ENCODE results near the gene CNKSR1.

Gene CNKSR1

DNA sequence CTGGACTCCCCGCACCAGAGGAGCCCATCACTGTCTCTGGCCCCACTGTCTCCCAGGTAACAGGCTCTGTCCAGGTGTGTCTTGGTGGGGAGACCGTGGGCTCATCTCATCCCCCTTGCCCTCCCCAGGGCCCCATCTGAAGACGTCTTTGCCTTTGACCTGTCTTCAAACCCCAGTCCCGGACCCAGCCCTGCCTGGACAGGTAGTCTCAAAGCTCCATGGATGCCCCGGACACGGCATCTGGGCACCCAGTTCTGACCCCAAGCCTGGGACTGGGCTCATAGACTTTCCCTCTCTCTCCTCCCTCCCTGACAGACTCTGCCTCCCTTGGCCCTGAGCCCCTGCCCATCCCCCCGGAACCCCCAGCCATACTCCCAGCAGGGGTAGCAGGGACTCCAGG lies 6.8 kb downstream of the CNKSR1 start:
- DNase-seq (ENCODE audit: insufficient read length, low spot score): no peak
- no peak for FAIRE-seq

DNA sequence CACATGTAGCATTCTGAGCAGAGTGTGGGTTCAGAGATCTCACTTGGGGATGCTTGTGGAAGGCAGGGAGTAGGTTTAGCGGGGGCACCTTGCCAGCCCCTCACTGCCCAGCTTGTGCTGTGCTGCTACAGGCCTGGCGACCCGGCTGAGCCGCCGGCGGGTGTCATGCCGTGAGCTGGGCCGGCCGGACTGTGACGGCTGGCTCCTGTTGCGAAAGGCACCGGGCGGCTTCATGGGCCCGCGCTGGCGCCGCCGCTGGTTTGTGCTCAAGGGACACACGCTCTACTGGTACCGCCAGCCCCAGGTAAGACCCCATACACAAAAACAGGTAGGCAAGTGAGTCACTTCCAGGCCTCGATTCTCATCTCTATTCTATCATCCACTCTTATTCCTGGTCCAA lies 7.6 kb downstream of the CNKSR1 start:
- DNase-seq (ENCODE audit: insufficient read length, low spot score): no peak
- FAIRE-seq: no peak

DNA sequence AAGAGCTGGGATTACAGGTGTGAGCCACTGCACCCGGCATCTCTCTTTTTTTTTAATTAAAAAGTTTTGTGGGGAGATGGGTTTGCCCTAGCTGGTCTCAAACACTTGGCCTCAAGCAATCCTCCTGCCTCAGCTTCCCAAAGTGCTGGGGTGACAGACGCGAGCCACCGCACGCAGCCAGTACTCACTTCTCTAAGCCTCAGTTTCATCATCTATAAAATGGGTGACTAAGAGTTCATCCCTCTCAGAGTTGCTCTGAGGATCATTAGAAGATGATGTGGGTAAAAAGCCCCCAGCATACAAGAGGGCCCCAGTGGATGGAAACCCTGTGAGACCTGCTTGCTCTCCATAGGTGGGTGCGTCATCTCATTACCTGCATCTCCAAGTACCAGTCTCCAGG lies 10.6 kb downstream of the CNKSR1 start:
- no peak for DNase-seq (ENCODE audit: insufficient read length, low spot score)
- FAIRE-seq: no peak

DNA sequence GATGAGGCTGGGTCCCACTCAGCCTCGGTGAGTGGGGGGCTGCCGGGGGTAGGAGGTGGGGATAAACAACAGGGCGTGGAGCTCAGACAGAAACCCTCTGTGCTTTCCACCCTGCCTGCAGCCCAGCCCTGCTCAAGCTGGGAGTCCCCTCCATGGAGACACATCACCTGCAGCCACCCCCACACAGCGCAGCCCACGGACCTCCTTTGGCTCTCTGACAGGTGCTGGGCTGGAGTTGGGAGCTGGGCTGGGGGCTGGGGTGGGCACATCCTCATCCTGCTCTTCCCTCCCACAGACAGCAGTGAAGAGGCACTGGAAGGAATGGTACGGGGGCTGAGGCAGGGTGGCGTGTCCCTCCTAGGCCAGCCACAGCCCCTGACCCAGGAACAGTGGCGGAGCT lies 11.2 kb downstream of the CNKSR1 start:
- no peak for DNase-seq (ENCODE audit: insufficient read length, low spot score)
- no peak for FAIRE-seq

DNA sequence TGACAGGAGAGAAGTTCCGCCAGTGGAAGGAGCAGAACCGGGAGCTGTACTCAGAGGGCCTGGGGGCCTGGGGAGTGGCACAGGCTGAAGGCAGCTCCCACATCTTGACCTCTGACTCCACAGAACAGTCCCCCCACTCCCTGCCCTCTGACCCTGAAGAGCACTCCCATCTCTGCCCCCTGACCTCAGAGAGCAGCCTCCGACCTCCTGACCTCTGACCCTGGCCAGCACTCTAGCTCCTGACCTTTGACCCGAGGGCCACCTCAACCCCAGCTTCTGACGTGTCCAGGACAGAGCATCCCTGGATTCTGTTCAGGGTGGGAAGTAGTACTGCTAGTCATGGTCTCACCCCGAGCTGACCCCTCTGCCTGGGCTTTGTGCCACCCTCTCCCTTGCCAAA lies 12.0 kb downstream of the CNKSR1 start:
- DNase-seq (ENCODE audit: insufficient read length, low spot score) (no peak), FAIRE-seq (no peak)

DNA sequence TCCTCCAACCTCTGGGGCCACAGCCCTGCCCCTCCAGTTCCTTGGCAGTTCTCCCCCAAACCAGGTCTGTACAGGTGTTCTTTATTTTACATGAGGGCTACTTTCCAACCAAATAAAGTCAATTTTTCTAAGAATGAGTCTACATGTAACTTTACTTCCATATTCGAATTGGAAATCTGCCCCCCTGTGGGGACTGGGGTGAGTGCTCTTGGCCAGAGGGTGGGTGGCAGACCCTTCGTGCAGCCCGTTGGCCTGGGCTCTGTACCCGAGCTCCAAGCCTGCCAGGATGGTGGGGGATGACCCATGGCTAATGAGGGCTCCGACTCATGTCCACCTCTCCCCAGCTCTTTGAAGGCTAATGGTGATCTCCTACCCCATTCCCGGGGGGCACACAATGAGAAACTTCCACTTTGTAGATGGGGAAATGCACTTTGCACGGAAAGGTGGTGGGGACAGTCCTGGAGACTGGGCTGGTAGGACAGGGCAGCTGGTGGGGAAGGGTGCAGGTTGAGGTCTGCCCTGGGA lies 12.5 kb downstream of the CNKSR1 start:
- FAIRE-seq: no peak
- no peak for DNase-seq (ENCODE audit: insufficient read length, low spot score)

DNA sequence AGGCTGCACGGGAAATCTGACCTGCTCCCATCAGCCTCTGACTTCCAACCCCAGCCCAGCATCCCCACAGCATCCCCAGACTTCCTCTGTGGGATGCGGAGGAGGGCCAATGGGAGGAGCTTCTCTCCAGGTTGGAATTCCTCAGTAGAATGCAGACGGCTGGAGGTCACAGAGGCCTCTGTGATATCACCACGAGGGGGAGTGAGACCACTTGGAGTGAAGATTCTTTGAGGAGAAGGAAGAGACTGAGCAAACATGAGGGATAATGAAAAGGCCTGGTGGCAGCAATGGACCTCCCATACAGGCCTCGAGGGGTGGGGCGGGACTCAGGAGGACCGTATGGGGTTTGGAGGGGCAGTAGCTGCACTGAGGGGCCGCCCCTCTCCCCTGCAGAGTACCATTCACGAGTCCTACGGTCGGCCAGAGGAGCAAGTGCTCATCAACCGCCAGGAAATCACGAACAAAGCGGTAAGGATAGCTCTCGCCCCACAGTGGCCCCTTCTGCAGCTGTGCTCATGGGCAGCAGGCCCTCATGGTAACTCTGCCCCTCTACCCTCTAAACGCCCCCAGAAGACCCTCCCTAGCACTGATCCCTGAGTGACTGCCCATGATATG lies 13.2 kb downstream of the CNKSR1 start, which contains the start of gene CATSPER4:
Gene CATSPER4 (plus strand): TSS at position 230 of the 615 bp plus-strand sequence. CDS start 26 bp downstream, at position 256.
- FAIRE-seq (no peak), DNase-seq (ENCODE audit: insufficient read length, low spot score) (no peak)

DNA sequence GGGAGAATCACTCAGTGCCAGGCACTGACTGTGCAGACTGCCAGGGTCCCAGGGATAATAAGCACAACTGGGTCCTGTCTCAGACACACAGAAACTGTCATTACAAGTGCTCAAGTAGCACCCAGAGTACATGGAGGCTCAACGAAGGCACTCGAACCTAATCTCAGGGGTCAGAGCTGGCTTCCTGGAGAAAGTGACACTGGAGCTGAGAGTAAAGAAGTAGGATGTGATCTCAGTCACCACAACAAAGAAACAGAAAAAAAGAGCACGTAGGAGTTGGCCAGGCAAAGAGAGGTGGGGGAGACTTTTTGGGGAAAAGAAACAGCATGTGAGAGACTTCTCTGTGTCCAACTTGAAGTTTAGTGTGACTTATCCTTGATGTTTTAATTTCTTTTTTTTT lies 14.4 kb downstream of the CNKSR1 start:
- no peak for DNase-seq (ENCODE audit: insufficient read length, low spot score)
- FAIRE-seq: no peak

DNA sequence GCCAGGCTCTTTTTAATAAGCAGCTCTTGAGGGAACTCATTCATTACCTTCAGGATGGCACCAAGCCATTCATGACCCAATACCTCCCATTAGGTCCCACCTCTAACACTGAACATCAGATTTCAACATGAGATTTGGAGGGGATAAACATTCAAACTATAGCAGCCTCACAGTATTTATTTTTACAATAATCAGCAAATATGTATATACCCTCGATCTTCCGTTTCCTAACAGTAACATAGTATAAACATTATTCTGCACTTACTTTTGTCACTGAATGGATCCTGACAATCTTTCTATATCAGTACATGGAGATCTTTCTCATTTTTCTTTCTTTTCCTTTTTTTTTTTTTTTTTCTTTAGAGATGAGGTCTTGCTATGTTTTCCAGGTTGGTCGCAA lies 18.5 kb downstream of the CNKSR1 start:
- DNase-seq (ENCODE audit: insufficient read length, low spot score) (no peak), FAIRE-seq (no peak)

DNA sequence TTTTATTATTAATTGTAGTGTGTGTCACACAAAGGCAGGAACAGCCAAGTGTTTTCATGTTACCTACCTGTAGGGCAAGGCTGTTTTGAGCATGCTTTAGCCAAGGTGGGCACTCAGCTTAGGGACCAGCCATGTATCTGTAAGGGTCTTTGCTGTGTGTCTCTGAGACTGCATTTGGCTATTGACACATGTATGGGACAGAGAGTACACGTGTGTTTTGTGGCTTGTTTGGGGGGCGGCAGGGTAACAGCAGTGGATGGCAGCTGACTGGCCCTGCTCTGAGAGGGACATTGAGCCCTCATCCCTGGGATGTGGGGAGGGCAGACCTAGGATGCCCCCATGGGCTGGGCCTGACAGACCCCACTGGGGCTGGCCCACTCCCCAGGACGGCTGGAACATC lies 20.0 kb downstream of the CNKSR1 start:
- FAIRE-seq: no peak
- no peak for DNase-seq (ENCODE audit: insufficient read length, low spot score)

DNA sequence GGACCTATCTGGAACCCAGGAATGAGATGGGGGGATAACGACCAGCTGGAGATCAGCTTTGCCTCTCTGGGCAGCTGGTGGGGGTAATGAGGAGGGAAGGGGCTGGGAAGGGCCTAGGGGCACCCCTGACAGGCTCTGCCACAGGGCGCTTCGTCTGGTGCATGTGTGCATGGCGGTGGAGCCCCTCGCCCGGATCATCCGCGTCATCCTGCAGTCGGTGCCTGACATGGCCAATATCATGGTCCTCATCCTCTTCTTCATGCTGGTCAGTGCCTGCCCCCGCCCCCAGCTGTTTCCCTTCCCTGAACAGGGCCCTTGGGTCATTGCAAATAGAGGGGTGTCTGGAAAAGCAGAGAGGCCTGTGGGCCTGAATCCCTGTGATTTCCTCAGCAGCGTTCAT lies 20.5 kb downstream of the CNKSR1 start:
- FAIRE-seq (no peak), DNase-seq (ENCODE audit: insufficient read length, low spot score) (no peak)

DNA sequence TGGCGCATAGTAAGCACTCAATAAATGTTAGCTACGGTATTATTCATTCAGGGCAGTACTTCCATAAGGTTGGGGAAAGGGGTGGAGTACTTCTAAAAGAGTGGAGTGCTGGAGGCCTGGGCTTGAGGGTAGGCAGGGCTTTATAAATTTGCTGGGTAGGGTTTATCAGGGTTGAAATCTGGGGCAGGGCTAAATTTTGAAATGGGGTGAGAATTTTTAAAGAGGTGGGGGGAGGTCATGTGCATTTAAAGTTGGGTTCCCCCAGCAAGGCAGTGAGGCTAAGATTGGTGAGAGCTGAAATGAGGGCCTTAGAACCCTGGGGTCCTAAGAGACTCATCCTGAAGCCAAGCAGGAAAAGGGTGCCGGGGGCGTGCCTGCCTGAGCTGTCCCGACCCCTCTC lies 23.1 kb downstream of the CNKSR1 start:
- DNase-seq (ENCODE audit: insufficient read length, low spot score) (no peak), FAIRE-seq (no peak)

DNA sequence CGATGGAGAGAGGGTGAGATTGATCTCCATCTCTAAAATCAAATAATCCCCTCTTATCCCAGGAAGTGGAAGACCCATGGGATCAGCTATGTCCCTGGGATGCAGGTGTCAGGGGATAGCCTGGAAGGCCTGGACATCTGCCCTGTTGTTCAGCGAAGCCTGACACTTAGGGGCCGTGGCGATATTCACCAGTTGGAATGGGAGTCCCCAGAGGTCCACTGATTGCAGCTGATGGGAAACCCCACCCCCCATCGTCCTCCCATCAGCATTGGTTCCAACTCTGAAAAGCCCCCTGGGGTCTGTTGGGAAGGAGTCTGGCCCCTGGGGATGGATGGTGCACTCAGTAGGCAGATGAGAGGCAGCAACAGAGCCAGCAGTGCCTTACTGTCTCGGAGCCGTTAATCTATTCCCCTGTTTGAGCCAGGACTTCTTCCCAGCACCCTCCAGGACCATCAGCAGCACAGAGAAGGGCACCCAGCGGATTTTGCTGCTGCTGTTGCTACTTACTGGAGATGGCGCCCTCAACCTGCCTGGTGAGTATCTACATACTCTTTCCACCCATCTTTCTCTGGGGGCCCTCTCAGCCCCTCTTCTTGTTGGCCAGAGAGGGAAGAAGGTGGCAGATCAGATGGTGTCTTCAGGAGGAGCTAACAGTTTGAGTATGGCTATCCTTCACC lies 26.5 kb downstream of the CNKSR1 start:
- DNase-seq (ENCODE audit: insufficient read length, low spot score) (no peak), FAIRE-seq (no peak)

DNA sequence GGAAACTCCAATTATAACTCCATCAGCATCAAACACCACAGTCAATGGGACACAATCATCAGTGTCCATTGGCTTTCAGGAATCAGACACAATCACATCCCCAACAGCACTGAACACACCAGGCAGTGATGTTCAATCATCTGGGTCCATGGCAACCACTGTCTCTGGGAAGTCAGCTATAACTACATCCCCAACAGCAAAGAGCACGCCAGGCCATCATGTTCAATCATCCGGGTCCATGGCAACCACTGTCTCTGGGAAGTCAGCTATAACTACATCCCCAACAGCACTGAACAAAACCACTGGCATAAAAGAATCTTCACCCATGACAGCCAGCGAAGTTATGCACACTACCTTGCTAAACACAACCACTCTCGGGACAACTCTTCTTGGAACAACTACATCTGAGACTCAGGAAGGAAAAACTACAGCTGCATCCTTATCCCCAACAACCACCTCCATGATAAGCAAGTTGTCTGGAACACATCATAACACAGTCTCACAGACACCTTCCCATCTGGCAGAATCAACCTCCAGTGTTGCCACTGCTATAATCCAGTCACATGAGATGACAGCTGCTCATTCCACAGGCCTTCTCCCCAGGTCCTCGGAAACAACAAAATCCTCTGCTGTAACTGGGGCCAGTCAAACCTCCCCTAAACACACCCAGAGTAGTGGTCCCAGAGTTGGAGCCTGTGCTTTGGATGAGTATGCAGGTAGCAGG lies 33.0 kb downstream of the CNKSR1 start:
- FAIRE-seq: no peak

DNA sequence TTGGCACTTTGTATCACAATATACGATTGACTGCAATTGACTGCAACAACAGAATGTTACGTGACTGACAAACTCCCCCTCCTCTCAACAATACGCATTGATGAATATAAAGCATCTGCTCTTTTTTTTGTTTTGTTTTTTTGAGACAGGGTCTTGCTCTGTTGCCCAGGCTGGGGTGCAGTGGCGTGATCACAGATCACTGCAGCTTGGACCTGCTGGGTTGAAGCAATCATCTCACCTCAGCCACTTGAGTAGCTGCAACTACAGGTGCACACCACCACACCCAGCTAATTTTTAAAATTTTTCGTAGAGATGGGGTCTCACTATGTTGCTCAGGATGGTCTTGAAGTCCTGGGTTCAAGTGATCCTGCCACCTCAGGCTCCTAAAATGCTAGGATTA lies 35.4 kb downstream of the CNKSR1 start:
- DNase-seq (ENCODE audit: insufficient read length, low spot score) (no peak), FAIRE-seq (no peak)

More for the DNA sequence above, 33.0 kb downstream of the CNKSR1 start:
- no peak for DNase-seq (ENCODE audit: insufficient read length, low spot score)

DNA sequence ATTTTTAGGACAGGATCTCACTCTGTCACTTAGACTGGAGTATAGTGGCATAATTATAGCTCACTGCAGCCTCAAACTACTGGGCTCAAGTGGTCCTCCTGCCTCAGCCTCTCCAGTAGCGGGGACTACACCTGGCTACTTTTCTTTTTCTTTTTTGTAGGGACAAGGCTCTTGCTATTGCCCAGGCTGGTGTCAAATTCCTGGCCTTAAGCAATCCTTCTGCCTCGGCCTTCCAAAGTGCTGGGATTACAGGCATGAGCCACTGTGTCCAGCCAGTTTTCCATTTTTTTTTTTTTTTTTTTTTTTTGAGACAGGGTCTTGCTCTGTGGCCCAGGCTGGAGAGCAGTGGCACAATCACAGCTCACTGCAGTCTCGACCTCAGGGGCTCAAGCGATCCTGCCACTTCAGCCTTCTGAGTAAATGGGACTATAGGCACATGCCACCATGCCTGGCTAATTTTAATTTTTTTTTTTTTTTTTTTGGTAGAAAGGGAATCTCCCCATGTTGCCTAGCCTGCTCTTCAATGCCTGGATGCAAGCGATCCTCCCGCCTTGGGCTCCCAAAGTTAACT lies 36.1 kb downstream of the CNKSR1 start:
- FAIRE-seq (no peak), DNase-seq (ENCODE audit: insufficient read length, low spot score) (no peak)

DNA sequence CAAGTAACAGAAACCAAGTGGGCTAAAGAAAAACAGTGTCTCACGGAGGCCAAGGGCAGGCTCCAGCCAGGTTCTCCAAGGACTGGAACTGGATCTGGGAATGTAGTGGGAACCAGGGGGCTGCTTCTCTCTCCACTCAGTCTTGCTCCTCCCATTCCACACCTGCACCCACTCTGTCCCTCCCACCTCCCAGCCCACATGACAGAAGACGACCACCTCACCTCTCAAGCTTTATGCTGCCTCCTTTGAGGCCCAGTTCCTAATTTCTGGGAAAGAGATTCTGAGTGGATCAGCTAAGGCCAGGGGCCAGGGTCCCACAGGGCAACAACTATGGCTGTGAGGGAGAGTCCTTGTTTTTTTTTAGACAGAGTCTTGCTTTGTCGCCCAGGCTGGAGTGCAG lies 38.0 kb downstream of the CNKSR1 start:
- DNase-seq (ENCODE audit: insufficient read length, low spot score) (no peak), FAIRE-seq (no peak)

DNA sequence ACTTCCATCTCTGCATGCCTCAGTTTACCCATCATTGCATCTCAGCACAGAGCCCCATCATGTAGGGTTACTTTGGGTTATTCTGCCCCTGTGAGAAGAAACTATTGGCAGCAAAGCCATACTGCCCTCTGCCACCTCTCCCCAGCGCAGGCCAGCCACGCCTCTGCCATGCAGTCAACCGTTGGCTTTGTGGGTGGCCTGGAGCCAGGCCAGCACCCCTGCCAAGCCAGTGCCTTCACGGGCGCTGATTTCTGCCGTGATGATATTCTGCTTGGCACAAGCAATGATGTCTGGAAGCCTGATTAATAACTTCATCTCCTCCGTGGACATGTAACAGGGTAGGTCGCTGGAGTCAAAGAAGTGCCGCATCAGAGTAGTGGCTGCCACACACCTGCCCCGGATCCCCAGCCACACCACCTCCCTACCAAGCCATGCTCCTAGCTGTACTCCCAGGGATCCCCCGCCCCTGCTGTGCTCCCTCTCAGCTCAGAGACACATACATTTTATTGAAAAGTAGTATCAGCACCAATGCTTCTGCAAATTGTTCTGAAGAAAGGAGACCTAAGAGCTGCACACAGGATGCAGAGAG lies 41.7 kb downstream of the CNKSR1 start:
- FAIRE-seq (no peak), DNase-seq (ENCODE audit: insufficient read length, low spot score) (no peak)

DNA sequence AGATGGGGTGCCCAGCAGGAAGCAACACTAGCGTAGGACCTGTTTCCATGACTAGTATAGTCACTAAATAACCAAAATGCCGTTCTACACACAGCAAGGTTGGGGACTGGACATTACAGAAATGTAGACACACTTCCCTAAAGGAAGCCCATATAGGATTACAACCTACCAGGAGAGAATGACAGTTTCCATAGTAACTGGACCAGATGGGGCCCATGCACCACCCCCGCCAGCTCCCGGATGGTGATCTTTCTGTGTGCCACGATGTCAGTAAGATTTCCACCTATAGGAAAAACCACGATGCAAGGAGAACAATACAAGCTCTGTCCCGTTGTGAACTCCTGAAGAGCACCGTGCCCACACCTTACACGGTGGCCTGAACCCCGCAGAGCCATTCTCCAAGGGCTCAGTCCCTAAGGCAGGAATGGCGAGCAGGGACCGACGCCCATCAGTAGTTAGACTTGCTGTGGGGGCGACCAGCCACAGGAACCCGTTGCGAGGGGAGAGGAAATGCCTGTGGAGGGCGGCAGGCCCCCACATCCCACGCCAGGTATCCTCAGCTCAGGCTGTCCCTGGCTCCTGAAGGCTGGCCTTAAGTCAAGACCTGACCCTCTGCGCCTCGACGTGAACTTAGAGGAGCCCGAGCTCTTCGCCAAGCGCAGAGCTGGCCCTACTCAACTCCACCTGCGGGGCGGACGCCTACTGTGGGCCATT lies 43.1 kb downstream of the CNKSR1 start:
- no peak for DNase-seq (ENCODE audit: insufficient read length, low spot score)

DNA sequence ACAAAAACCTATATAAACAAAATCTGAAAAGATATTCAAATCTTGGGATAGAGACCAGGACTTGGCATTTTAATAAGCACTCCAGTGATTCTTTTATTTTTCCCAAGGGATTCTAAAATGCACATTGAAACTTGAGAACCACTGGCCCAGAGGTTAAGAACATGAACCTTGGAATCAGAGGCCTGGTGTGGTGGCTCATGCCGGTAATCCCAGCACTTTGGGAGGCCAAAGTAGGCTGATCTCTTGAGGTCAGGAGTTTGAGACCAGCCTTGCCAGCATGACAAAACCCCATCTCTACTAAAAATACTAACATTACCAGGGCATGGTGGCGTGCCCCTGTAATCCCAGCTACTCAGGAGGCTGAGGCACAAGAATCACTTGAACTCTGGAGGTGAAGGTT lies 43.8 kb downstream of the CNKSR1 start:
- DNase-seq (ENCODE audit: insufficient read length, low spot score) (no peak), FAIRE-seq (no peak)

More for the DNA sequence above, 43.1 kb downstream of the CNKSR1 start:
- no peak for FAIRE-seq
